GM18868 (cell line): ENCODE data around the gene PHTF2.

Experiments
- ATAC-seq: cut with Tn5 transposase; IDR thresholded peaks from one replicate; pipeline ENCODE4 v1.9.1; 2021; ENCODE audit warnings: mild to moderate bottlenecking, moderate library complexity; ENCODE audit not compliant: unreplicated experiment

The PHTF2 gene

DNA sequence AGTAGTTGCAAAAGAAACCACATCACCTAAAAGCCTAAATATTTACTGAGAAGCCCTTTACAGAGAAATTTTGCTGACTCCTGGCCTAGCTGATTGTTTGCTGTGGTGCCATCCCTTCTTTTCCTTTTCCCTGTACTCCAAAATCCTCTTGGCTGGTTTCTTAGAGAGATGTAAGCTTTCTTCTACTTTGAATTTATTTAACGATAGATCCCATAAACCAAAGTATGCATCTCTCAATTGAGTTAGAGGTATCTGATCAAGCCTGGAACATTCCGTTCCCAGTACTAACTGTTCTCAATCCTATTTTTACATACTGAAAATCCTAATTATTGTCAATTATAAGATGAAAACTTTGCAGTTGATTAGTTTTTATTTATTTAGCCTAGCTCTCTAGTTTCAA is 6.6 kb upstream of the PHTF2 start:
- ATAC-seq, result no peak

DNA sequence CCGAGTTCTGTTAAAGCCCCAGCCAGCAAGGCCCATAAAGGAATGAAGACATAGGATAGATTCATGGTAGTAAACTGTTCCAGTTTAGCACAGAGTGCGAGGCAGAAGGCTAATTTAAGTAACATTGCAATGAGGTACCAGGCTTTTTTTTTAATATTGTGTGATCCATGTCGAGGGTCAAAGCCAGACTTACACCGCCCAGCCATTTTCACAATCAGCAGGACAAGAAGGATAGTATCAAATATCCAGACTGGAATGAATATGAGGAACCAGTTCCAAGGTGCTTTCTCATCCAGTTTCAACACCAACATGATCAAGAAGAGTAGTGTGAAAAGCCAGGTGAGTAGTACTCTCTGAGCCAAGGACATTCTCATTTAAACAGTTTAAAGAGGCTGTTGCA is 4.6 kb upstream of the PHTF2 start:
- no peak for ATAC-seq

DNA sequence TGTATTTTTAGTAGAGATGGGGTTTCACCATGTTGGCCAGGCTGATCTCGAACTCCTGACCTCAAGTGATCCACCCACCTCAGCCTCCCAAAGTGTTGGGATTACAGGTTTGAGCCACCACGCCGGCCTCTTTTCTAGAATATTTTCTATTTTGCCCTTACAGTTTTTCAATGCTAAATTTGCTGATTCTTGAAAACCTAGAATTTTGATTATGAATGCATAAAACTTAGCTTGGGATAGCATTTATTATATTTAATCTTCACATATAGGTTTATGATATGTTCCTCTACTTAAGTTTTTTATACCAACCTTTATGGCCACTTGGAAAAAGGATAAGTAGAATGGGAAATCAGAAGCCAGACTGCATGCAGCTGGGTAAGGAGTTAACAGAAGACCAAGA is 2.5 kb upstream of the PHTF2 start:
- no peak for ATAC-seq

DNA sequence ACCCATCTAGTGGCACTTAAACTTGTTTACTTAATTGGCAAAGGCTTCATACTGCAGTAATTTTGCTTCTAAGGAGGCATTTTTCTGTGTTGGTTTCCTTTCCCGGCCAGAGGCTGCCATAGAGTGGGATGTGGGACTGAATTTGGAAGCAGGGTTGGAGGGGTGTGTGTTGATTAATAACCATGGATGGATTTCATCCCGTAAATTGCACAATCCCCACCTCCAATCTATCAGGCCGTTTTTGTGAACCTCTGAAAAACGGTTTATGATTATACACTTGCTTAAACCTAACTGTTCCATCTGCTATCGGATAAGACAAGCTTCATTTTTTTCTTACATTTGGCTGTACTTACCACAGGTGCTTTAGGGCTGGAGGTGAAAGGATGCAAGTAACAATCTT is 1.6 kb upstream of the PHTF2 start:
- ATAC-seq, result no peak

DNA sequence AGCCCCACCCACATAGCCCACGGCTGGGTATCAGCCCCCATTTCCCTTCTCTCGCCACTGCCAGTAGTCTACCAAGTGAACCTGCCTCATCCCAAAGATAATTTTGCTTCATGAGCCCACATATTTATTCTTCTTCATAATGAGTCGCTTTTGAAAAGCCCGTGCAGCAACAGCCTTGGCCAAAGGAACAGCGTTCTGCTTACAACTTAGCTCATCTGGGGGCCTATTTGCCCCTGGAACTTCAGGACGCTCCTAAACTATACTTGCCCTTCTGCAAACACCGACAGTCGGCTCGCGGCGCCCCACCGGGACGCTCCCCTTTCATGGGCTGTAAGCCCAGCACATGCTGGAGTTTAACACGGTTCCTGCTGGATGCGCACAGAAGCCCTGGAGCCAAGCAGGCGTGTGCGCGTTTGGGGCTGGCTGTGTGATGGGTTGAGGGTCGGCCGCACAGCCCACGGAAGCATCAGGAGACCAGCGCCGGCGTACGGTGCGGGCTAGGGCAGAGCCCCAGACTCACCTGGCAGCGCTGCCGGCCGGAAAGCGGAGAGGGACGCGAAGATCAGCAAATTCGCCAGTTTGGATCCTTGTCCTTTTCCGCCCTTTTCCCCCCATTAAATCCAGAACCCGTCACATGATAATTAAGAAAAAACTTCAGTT is 709 bp upstream of the PHTF2 start:
- ATAC-seq, result peak; percentile 28

DNA sequence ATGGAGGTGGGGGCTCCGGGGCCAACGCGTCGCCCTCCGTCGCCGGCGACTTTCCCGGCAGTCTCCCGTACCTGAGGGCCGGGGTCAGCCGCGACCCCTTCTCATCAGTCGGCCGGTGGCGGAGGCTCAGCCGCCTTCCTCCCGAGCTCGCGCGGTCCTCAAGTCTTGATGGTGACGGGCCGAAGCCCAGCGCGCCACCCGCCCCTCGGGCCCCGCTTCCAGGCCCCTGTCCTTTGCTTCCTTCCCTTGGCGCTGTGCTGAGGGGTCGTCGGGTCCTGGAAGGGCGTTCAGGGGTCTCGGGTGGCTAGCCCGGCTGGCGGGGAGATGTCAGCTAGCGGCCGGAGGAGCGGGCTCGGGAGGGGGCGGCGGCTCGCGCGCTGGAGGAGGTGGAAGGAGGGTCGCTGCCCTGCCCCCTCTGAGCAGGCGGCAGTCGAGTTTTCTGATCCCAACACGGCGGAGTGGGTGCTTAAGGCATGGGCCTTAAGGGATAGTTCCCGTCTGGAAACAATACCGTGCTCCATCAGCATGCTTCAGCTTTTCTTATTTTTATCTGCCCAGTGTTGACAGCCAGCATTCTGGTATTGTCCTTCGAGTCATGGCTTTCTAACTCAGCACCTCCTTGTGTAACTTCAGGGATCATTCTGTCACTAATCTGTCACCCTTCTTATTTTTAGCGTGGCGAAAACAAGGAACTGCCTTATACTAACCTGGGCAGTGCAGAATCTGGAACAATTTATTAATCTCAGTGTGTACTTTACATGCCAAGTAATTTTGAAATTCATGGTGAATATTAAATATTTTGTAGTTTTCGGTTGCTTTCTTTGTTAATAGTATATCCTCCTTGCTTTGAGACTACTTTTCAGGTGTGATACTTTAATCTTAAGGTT is 748 bp downstream of the PHTF2 start:
- no peak for ATAC-seq

DNA sequence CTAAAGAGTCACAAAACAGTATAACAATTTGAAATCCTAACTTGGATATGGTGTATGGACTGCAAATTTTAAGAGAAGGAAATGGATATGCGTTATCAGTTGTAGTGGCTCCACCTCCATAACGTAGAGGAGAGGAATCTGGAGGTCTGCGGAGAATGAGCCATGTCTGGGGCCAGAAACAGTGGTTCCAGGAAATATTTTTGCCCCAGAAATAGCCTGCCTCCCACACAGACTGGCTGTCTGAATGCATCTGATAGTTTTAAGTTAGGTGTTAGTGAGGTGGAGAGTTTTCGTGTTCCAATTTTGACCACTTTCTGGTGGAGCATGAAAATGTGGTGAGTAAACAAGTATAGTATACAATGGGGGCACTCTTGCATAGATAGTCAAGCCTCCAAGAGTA is 1.6 kb downstream of the PHTF2 start:
- peak; percentile 5 for ATAC-seq

DNA sequence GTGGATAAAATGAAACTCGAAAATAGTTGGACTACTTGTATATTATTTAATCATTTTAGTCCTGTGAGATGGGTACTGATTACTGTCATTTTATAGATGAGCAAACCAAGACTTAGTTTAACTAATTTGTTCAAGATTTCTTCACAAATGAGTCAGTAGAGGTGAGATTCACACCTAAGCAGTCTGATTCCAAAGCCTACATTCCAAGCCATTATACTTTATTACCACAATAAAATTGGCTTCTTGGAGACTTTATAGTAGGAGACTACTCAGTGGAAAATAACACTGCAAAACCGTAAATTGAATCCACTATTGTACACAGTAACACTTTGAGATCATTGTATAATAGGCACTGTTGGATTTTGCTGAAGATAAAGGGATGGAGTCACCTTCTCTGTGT is 2.2 kb downstream of the PHTF2 start:
- ATAC-seq, result no peak

DNA sequence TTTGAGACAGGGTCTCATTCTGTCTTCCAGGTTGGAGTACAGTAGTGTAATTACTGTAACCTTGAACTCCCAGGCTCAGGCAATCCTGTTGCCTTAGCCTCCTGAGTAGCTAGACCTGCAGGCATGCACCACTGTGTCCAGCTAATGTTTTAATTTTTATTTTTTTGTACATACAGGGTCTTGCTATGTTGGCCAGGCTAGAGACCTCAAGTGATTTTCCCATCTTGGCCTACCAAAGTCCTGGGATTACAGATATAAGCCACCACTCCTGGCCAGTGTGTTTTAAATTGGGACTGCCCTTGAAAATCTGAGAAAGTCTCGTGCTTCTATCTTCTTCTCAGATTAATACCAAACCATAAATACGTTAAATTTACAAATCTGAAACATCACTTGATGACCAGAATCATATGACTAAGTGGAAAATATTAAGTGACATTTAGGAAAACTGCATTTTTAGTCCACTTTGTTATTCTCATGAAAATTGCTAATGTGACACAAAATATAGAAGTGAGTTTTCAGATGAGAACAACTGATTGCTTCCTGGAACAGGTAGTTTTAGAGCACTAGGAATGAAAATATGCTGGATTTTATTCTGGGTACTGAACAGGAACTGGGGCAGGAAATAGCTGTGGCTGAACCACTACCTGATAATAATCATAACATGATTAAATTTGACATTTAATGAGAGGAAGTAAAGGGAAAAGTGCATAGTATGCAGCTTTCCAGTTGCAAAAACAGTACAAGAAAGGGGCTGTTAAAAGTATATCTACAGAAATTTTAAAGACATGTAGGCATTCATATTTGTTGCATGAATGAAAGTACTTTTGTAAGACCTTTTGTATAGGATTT is 4.2 kb downstream of the PHTF2 start:
- no peak for ATAC-seq

DNA sequence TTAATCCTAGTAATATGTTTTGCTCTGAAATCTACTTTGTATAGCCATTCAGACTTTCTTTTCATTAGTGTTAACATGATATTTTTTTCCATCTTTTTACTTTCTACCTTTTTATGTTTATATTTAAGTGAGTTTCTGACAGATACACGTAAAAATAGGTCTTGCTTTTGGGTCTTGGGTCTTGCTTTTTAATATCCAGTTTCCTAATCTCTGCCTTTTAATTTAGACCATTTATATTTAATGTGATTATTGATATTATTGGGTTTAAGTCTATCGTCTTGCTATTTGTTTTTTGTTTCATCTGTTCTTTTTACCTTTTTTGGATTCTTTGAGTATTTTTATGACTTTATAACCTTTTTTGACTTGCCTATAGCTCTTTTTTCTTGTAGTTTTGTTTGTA is 7.9 kb downstream of the PHTF2 start:
- no peak for ATAC-seq

DNA sequence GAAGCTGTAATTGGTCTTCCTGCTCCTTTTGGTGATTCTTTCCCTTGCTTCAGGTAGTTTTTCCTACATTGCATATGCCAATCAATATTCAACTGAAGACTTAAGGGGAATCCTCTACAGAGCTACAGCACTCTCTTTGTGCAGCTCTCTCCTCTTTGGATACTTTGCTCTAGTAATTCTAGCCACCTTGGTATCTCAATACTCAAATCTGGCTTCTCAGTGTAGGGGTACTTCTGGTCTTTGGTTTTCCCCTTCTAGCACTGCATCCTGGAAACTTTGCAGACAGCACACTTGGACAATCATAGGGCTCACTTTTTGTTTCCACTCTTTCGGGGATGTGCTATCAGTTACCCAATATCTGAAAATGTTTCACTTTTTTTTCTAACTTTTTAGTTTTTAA is 9.9 kb downstream of the PHTF2 start:
- ATAC-seq, result no peak

DNA sequence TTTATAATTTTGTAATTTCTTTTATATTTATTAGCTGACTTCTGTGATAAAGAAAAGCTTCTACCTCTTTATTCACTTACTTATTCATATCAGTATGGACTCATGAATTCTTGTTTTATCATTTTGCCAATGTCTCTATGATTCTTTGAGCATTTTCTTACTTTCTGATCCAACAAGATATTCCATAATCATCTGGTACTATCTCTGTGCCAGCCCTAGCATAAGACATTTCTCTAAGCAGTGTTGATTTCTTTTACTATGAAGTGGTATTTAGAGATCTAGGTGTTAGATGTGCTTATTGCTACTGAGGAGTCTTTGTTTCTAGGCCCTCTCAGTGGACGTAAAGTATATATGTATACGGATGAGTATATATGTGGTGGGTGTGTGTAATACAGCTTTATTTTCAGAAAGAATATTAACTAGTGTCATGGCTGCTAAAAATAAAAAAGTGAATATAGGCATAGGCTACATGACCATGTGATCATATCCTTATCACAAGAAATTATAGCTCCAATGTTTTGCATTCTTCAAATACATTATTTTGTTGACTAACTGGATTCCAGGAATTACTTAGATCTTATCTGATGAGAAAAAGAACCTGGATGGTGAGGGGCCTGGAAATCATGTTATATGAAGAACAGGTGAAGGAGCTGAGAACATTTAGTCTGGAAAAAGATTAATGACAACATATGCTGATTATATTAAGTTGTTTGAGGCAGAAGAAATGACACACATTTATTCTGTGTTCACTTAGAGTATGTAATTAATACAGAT is 13.1 kb downstream of the PHTF2 start:
- ATAC-seq, result no peak

DNA sequence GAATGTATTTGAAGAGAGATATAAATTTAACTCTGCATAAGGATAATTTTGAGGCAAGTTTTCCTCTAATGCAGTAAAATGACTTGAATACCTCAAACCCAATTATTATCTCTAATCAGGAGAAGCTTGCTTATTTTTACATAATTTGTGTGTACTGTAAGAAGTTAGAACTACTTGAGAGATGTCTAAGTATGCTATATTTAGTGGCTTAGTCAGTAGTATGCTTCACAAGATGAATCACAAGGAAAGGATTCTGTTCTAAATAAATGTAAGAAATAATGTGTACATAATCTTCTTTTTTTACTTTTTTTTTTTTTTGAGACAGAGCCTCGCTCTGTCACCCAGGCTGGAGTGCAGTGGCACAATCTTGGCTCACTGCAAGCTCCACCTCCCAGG is 13.7 kb downstream of the PHTF2 start:
- ATAC-seq, result no peak

DNA sequence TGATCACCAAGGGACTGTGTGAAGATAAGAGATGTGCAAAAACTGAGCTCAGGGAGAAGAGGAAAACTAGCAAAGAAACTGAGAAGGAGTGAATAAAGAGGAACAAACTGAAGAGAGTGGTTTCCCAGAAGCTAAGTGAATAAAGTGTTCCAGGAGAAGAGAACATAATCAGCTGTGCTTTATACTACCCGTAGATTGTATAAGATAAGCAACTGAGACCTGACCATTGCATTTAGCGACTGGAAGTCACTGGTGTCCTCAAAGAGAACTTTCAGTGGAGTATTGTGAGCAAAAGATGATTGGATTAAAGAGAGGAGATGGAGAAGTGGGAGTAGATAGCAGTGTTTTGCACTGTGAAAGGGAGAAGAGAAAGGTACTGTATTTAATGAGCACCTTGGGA is 14.6 kb downstream of the PHTF2 start:
- ATAC-seq, result no peak

DNA sequence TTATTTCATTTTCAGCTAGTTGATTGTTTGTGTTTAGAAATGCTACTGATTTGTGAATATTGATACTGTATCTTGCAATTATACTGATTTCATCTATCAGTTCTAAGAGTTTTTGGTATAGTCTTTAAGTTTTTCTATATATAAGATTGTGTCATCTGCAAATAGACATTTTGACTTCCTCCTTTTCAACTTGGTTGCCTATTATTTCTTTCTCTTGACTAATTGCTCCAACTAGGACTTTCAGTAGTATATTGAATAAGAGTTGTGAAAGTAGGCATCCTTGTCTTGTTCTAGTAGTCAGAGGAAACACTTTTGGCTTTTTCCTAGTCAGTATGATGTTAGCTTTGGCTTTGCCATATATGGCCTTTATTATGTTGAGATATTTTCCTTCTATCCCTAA is 20.4 kb downstream of the PHTF2 start:
- no peak for ATAC-seq

DNA sequence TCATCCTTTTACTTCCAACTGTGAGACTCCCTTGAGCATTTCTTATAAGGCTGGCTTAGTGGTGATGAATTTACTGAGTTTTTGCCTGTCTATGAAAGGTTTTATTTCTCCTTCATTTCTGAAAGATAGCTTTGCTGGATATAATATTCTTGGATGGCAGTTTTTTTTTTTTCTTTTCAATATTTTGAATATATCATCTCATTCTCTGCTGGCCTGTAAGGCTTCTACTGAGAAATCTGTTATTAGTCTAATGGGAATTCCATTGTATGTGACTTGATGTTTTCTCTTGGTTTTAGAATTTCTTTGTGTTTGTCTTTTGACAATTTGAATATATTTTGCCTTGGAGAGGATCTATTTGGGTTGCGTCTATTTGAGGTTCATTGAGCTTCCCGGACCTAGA is 22.4 kb downstream of the PHTF2 start:
- no peak for ATAC-seq

DNA sequence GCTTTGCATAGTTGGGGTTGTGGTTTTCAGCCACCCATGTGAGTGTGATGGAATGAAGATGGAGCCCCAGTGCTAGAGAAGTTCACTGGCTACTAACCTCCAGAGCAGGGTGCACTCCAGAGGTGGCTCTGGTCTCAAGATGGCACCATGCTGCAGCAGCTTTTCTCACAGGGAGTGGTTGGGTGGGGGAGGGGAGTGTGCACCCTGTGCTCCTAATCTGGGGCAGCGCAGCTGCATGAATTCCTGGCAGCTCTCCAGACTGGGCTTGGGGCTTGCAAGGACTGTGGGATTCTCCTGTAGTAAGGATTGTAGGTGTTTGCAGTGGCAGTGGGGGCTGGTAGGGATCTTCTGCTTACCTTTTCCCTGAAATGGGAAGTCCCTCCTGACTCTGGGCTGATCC is 23.7 kb downstream of the PHTF2 start:
- no peak for ATAC-seq

DNA sequence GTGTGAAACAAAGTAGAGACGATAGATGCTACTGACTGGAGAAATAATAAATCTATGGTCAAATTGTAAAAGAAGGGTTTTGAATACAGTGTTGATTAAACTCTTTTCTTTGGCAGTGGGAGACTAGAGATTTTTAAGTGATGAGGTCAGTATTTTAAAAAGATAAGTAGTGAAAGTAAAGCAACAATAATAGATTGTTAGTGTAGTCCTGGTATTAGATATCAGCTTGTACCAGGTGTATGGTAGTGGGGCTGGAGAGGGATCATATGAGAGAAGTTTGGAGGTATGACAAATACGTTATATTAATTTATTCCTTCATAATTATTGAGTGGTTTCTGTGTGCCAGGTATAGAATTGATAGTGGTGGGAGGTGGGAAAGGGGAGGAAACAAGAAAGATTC is 25.2 kb downstream of the PHTF2 start:
- ATAC-seq, result peak; percentile 34

DNA sequence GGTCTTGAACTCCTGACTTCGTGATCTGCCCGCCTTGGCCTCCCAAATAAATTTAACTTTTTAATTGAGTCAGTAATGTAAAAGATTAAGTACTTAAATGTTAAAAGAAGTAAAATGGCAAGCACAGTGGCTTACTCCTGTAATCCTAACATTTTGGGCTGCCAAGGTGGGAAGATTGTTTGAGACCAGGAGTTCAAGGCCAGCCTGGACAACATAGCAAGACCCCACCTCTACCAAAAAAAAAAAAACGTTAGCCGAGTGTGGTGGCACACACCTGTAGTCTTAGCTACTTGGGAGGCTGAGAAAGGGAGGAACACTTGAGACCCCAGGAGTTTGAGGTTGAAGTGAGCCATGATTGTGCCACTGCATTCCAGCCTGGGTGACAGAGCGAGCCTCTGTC is 26.1 kb downstream of the PHTF2 start:
- ATAC-seq, result no peak

DNA sequence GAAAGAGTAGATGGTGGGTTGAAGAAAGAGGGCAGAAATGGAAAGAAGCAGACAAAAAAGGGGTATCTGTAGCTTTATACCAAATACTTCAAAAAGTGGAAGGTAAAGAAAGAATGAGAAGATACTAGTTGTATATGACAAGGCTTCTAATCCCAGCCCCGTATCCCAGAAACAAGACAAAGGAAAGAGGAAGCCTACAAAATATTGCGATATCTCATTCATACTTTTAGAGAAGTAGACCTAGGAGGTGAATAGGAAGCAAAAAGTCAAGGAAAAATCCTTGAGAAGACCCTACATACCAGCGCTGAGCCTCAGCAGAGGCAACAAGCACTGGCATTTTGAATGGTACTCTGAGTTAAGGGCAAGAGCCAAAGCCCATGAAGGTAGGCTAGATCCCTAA is 26.6 kb downstream of the PHTF2 start:
- ATAC-seq, result no peak

DNA sequence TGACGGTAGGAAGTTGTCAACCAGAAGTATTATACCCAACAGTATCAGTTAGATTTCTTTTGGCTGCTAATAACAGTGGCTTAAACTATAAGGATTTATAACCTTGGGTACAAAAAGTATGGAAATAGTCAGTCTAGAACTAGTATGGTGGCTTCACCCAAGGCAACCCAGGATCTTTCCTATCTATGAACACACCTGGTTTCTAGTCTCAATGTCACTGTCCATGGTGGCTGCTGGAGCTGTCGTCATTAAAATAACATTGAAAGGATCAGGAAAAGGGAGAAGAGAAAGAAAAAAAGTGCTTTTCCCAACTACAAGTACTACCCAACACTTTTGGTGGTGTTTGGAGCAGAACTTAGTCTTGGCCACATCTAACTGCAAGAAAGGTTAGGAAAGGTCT is 27.7 kb downstream of the PHTF2 start:
- ATAC-seq, result no peak
